SK-N-SH treated with all-trans-retinoic acid at 6 μM for 48 hours (cell line): ENCODE results near the gene FOLR2.

ENCODE experiments used
- ARNTL ChIP-seq: fragments of 450-650 bp; formaldehyde crosslinking; IDR thresholded peaks from 2 replicates; pipeline ENCODE4 v1.5.0; 2020; ENCODE audit warnings: low read depth, mild to moderate bottlenecking, moderate library complexity, borderline replicate concordance
- RARB ChIP-seq: fragments of 250-450 bp; sonication (Bioruptor Pico); IDR thresholded peaks from 2 replicates; pipeline ENCODE4 v1.8.0; 2021; ENCODE audit warnings: mild to moderate bottlenecking, moderate library complexity
- ZFP30 ChIP-seq: fragments of 450-650 bp; formaldehyde crosslinking; IDR thresholded peaks from 2 replicates; pipeline ENCODE4 v1.5.0; 2022; ENCODE audit warnings: mild to moderate bottlenecking, moderate library complexity

DNA sequence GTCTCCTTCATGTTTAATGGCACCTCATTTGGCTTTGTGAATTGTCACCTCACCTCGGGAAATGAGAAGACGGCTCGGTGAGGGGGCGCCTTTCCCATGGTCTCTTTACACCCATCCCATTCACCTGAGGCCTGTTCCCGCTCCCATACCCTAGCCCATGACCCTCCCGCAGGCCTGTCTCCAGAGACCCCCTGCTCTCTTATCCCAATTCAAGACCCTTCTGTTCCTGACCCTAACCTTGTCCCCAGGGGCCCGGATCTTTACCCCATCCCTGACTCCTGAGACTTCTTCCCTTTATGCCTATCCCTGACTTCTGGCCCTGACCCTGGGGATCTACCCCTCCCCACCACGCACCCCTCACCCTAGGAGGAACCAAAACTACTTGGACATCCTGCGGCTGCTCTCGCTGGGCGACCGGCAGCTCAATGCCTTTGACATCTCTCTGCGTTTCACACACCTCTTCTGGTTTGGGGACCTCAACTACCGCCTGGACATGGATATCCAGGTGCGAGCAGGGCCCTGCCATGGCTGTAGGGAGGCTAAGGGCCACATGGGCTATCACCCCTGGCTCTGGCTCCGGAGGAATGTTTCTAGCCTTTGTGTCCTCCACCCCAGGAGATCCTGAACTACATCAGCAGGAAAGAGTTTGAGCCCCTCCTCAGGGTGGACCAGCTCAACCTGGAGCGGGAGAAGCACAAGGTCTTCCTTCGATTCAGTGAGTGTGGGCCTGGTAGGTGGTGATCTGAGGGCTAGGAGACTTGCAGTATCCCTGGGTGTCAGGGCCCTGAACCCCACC is 15.9 kb downstream of the FOLR2 start:
- no peak for TF ChIP-seq RARB
- no peak for TF ChIP-seq ARNTL (CRISPR knock-in tag)
- TF ChIP-seq ZFP30 (CRISPR knock-in tag): no peak
